ENCODE results near the gene GDF2. TPM values are rescaled to one million over a fixed set of nuclear protein-coding genes. Genes with fewer than 3 reads are reported as not detected.
A peak's percentile ranks its signal among the peaks of the same experiment; 100 is the strongest.

GDF2 gene
- total and polyA plus RNA-seq, 5 donors, result 0.14 to 0.26 (median 0.20) TPM

DNA sequence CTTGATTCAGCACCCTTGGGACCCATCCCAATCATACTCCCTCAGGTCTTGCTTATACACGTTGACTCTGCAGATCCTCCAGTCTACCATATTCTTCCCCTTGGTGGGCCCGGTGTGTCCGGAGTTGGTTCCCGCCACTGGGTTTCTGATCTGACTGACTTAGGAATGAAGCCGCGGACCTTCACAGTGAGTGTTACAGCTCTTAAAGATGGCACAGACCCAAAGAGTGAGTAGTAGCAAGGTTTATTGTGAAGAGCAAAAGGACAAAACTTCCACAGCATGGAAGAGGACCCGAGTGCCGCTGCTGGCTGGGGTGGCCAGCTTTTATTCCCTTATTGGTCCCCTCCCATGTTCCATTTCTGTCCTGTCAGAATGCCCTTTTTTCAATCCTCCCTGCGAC is 28.2 kb upstream of the GDF2 start:
- no peak overlapping the region for H3K4me3 ChIP-seq (ENCODE audit: low read length)
- H3K27me3 ChIP-seq (ENCODE audit: control insufficient read depth, insufficient read depth), result no peaks in the 10 kb centered on the region
- ATAC-seq, result no peak
- H3K9me3 ChIP-seq (ENCODE audit: control insufficient read depth, low read length), result no peaks in the 10 kb centered on the region
- intact Hi-C loops (cut with DNase I), result loop anchor here in 1 of 4 donors (5.0 kb wide), 1 partner anchor 227 kb away; no protein-coding TSS in a partner anchor
- H3K4me1 ChIP-seq (ENCODE audit: control insufficient read depth, insufficient read depth, low read length), result no peaks in the 10 kb centered on the region
- DNase-seq, result no peak
- no peak overlapping the region for H3K27ac ChIP-seq (ENCODE audit: low read length)
- 93% methylated on average over 9 of the region's 9 CpGs for WGBS

DNA sequence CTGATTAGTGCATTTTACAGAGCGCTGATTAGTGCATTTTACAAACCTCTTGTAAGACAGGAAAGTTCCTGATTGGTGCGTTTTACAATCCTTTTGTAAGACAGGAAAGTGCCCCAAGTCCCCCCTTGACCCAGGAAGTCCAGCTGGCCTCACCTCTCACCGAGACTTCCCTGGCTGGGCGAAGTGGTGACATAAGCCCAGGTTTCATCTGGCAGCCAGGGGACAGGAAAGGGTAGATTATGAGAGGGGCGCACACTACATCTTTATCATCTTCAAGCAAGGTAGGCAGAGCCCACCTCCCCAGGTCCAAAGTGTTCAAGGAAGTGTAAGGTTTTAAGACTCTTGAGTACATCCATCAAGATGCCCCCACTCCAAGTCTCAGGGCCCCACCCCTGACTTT is 27.8 kb upstream of the GDF2 start:
- WGBS, result 88% methylated on average over 5 of the region's 5 CpGs
- intact Hi-C loops (cut with DNase I), result loop anchor here in 1 of 4 donors (5.0 kb wide), 1 partner anchor 227 kb away; no protein-coding TSS in a partner anchor
- no peak for ATAC-seq
- no peak overlapping the region for H3K27ac ChIP-seq (ENCODE audit: low read length)
- no peak for DNase-seq
- H3K4me3 ChIP-seq (ENCODE audit: low read length), result no peak overlapping the region
- H3K4me1 ChIP-seq (ENCODE audit: control insufficient read depth, insufficient read depth, low read length), result no peaks in the 10 kb centered on the region
- no peaks in the 10 kb centered on the region for H3K9me3 ChIP-seq (ENCODE audit: control insufficient read depth, low read length)
- H3K27me3 ChIP-seq (ENCODE audit: control insufficient read depth, insufficient read depth), result no peaks in the 10 kb centered on the region

DNA sequence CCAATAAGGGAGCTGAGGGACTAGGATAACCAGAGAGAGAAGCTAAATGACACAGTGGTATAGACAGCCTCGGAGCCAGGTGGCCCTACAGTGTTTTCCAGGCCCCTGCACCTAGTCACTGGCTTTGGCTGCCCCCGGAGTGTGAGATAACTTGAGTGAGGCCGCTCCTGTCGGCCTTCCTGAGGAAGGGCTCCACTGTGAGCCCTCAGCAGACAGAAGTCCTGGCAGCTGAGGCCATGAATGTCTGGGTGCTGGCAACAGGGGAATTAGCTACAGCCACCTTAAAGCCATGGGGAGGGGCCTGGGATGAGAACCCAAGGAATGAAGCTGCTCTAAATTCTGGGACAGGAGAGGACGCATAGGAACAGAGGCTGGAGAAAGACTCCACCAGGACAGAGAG is 26.8 kb upstream of the GDF2 start:
- H3K27ac ChIP-seq (ENCODE audit: low read length), result no peak overlapping the region
- DNase-seq (no peak), ATAC-seq (no peak)
- 83% methylated on average over 5 of the region's 5 CpGs for WGBS
- no peak overlapping the region for H3K4me3 ChIP-seq (ENCODE audit: low read length)
- no peaks in the 10 kb centered on the region for H3K4me1 ChIP-seq (ENCODE audit: control insufficient read depth, insufficient read depth, low read length)
- H3K27me3 ChIP-seq (ENCODE audit: control insufficient read depth, insufficient read depth), result no peaks in the 10 kb centered on the region
- intact Hi-C loops (cut with DNase I), result no loop called here
- no peaks in the 10 kb centered on the region for H3K9me3 ChIP-seq (ENCODE audit: control insufficient read depth, low read length)

DNA sequence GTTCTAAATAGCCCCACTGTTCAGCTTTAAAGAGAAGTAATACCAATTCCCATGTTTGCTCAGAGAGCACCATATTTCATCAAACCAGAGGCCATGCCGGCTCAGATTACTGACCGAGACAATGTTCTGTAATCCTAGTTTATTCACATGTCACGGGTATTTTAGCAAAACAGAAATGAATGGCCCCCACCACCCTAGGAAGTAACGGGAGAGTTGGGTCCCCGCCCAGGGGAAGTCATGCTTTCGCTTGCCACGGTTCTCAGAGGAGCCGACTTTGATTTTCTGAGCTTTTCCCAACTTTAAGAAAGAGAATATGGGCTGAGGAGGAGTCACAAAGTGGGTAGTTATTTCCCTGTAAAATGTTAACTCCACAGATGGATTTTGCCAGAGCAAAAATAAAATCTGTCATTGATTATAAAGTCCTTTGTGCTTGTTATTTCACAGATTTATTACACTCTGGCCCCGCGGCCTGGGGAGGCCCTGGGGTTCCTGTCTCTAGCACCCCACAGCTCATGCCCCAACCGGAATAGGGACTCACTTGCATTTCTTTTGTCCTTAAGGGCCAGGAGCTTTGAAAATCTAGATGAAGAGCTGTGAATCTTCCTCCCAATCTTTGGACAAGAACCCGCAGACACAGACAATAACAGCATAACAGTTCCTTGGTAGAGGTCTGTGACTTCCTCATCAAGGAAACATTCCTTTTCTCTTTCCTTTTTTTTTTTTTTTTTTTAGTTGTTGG is 25.9 kb upstream of the GDF2 start:
- WGBS, result 52% methylated on average over 12 of the region's 12 CpGs
- intact Hi-C loops (cut with DNase I), result no loop called here
- no peak for DNase-seq
- H3K4me1 ChIP-seq (ENCODE audit: control insufficient read depth, insufficient read depth, low read length), result no peaks in the 10 kb centered on the region
- H3K9me3 ChIP-seq (ENCODE audit: control insufficient read depth, low read length), result no peaks in the 10 kb centered on the region
- no peak overlapping the region for H3K4me3 ChIP-seq (ENCODE audit: low read length)
- no peak overlapping the region for H3K27ac ChIP-seq (ENCODE audit: low read length)
- no peak for ATAC-seq
- H3K27me3 ChIP-seq (ENCODE audit: control insufficient read depth, insufficient read depth), result no peaks in the 10 kb centered on the region

DNA sequence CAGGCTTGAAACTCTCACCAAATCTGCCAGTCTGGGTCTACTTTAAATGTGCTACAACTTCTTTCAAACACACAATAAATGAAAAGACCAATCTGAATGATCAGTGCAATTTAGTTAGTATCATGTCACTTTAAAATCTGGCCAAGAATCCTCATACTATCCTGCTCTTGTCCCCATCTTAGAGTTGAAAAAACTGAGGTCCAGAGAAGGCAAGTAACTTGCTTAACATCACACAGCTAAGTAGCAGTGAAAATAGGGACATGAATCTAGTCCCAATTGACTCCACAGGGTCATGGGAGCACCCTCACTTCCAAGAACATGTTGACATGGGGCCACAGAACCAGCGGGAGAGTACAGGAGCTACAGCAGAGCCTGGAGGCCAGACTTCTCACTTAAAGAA is 25.3 kb upstream of the GDF2 start:
- Histone ChIP-seq H3K4me1 (ENCODE audit: control insufficient read depth, insufficient read depth, low read length) (no peaks in the 10 kb centered on the region), H3K4me3 (ENCODE audit: low read length) (no peak overlapping the region), H3K27ac (ENCODE audit: low read length) (no peak overlapping the region), H3K27me3 (ENCODE audit: control insufficient read depth, insufficient read depth) (no peaks in the 10 kb centered on the region), H3K9me3 (ENCODE audit: control insufficient read depth, low read length) (no peaks in the 10 kb centered on the region)
- DNase-seq (no peak), ATAC-seq (no peak)
- intact Hi-C loops (cut with DNase I), result no loop called here
- WGBS, result 79% methylated on average over 1 of the region's 1 CpG

DNA sequence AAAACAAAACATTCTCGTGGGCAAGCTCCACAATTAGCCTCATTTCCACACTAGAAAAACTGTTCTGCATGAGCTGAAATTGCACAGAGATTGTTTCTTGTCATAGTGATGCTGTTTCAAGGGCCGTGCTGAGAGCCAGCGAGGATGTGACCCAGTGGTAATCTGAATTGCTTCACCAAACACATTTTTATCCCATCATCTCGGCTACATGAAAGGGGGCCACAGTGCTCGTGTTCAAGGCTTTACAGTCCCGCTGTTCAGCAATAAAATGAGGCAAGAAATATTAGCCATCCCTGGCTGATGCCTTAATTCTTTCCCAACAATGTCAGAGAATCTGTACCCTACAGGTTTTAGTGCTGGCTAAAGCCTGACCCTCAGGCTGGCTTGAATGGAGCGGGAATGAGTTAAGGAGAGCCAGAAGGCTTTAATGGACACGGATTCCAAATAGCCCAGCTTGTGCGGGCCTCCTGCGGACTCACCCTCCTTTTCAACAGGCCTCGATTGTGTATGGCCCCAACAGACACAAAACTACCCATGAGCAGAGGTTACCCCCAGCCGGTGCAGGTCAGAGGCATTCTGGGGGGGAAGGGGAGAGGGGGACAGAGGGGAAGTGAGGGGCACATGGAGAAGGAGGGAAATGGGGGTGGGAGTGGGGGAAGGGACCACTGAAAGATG is 24.3 kb upstream of the GDF2 start:
- Histone ChIP-seq H3K27me3 (ENCODE audit: control insufficient read depth, insufficient read depth) (no peaks in the 10 kb centered on the region), H3K4me3 (ENCODE audit: low read length) (no peak overlapping the region), H3K4me1 (ENCODE audit: control insufficient read depth, insufficient read depth, low read length) (no peaks in the 10 kb centered on the region), H3K27ac (ENCODE audit: low read length) (no peak overlapping the region), H3K9me3 (ENCODE audit: control insufficient read depth, low read length) (no peaks in the 10 kb centered on the region)
- intact Hi-C loops (cut with DNase I), result no loop called here
- no peak for DNase-seq
- WGBS, result 76% methylated on average over 12 of the region's 12 CpGs
- ATAC-seq, result no peak

DNA sequence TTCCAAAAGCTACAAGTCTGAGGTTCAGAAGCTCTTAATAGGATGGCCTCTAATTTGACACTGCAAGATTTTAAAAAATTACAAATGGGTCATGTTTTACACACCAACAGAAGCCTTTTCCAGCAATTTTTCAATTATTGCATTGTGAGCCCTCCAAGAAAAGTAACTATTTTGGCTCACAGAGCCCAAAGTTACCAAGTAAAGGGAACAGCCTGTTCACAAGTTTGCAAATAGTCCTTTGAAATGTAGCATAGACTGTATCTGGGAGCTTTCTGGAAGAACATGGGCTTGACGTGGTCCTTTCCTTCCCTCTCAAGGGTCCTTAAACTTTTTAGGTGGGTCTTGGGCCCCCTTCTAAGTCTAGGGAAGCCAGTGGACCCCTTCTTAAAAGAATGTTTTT is 23.5 kb upstream of the GDF2 start:
- ATAC-seq (peak in 1 of 2 donors; percentile 50), DNase-seq (no peak)
- WGBS, result 52% methylated on average over 1 of the region's 1 CpG
- Histone ChIP-seq H3K9me3 (ENCODE audit: control insufficient read depth, low read length) (no peaks in the 10 kb centered on the region), H3K27ac (ENCODE audit: low read length) (no peak overlapping the region), H3K4me3 (ENCODE audit: low read length) (no peak overlapping the region), H3K4me1 (ENCODE audit: control insufficient read depth, insufficient read depth, low read length) (no peaks in the 10 kb centered on the region), H3K27me3 (ENCODE audit: control insufficient read depth, insufficient read depth) (no peaks in the 10 kb centered on the region)
- intact Hi-C loops (cut with DNase I), result no loop called here

DNA sequence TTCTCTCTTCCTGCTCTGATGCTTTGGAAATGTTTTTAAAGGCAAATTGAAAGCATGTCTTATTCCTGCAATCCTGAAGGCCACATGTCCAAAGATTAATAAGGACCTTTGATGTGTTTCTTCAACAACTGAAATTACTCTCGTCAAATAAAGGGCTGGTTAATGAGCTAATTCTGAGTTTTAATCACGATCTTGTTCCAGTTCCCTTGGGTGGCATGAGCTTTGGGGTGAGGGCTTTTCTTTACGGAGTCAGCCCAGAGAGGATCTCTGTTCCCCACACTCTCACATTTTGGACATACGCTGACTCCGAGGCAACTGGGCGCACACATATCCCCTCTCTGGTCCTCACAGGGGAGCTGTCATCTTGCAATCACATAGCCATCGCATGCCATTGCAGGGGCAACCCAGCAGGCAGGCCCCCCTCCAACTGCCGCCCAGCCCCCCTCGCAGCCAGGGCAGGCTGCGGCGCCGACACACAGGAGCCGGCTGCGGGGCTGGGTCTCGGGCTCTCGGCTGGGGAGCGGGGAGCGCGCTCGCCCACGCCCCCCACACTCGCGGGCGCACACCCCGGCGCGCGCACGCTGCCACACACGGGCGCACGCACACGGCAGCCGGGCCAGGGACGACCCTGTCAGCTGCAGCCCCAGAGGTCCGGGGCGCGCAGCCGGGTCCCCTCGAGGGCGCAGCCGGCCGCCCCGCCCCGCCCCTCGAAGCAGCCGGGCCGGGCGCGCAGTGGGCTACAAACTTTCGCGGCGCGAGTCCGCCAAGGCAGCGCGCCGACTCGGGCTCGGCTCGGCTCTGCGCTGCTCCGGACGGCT is 22.4 kb upstream of the GDF2 start, which contains the start of gene GDF10:
TSS of gene GDF10 (plus strand) at position 587 of the 818 bp plus-strand sequence. CDS start 455 bp downstream, outside the sequence.
- 4% methylated on average over 64 of the region's 64 CpGs for WGBS

DNA sequence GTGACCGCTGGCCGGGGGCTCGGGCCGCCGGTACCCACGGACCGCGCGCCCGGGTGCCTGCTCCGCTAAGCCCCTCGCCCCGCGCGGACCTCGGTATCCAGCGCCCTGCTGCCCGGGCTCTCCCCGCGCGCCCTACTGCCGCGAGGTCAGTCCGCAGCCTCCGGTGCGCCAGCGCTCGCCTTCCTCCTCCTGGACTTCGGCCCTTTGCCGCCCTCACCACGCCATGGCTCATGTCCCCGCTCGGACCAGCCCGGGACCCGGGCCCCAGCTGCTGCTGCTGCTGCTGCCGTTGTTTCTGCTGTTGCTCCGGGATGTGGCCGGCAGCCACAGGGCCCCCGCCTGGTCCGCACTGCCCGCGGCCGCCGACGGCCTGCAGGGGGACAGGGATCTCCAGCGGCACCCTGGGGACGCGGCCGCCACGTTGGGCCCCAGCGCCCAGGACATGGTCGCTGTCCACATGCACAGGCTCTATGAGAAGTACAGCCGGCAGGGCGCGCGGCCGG is 21.8 kb upstream of the GDF2 start:
- Histone ChIP-seq H3K4me3 (ENCODE audit: low read length) (peak overlapping the region; percentile 40), H3K27ac (ENCODE audit: low read length) (no peak overlapping the region), H3K4me1 (ENCODE audit: control insufficient read depth, insufficient read depth, low read length) (no peaks in the 10 kb centered on the region), H3K27me3 (ENCODE audit: control insufficient read depth, insufficient read depth) (no peaks in the 10 kb centered on the region), H3K9me3 (ENCODE audit: control insufficient read depth, low read length) (no peaks in the 10 kb centered on the region)
- ATAC-seq, result peak; percentile 35 to 53
- intact Hi-C loops (cut with DNase I), result no loop called here
- peak in 1 of 3 donors; percentile 68 for DNase-seq
- 2% methylated on average over 57 of the region's 57 CpGs for WGBS

More for the DNA sequence above, 22.4 kb upstream of the GDF2 start, which contains the start of gene GDF10:
- ATAC-seq (peak; percentile 10 to 27), DNase-seq (peak in 1 of 3 donors; percentile 52)
- no peak within 1 kb of the TSS for H3K27ac ChIP-seq (ENCODE audit: low read length)
- no peaks in the 10 kb centered on the region for H3K9me3 ChIP-seq (ENCODE audit: control insufficient read depth, low read length)
- H3K27me3 ChIP-seq (ENCODE audit: control insufficient read depth, insufficient read depth), result no peaks in the 10 kb centered on the region
- H3K4me3 ChIP-seq (ENCODE audit: low read length), result peak within 1 kb of the TSS; percentile 40
- no peaks in the 10 kb centered on the region for H3K4me1 ChIP-seq (ENCODE audit: control insufficient read depth, insufficient read depth, low read length)
- intact Hi-C loops (cut with DNase I), result no loop called here

DNA sequence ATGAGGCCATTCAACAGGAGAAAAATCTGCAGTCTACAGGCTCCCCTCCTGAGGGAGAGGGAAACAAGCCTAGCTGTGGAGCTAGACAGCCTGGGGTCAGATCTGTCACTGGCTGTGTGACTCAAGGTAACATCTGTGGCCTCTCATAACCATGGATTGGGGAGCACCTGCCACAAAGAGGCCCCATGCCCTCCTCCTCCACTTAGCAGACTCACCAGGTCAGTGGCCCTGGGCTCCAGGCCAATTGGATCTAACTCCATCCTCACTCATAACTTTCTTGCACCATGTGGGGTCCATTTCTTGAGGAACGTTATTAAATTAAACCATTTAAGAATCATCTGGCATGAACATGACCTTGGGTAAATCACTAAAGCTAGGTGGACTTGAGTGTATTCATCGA is 20.4 kb upstream of the GDF2 start:
- Histone ChIP-seq H3K9me3 (ENCODE audit: control insufficient read depth, low read length) (no peaks in the 10 kb centered on the region), H3K27me3 (ENCODE audit: control insufficient read depth, insufficient read depth) (no peaks in the 10 kb centered on the region), H3K4me3 (ENCODE audit: low read length) (no peak overlapping the region), H3K27ac (ENCODE audit: low read length) (no peak overlapping the region), H3K4me1 (ENCODE audit: control insufficient read depth, insufficient read depth, low read length) (no peaks in the 10 kb centered on the region)
- DNase-seq, result no peak
- no peak for ATAC-seq
- intact Hi-C loops (cut with DNase I), result no loop called here
- 72% methylated on average over 2 of the region's 2 CpGs for WGBS

All from right cardiac atrium (tissue), 5 donors.